Cortex of kidney (tissue), 1 donor: ENCODE data around the gene PAAF1.
"Not testable (repeated sequence)": the region's sequence is repeated elsewhere in the genome, so short reads cannot be mapped to it uniquely, and the experiment has no call there.

Experiments used
- DNase-seq: peaks from one replicate; lab custom pipeline; 2025; lab: John Stamatoyannopoulos, UW

The PAAF1 gene

DNA sequence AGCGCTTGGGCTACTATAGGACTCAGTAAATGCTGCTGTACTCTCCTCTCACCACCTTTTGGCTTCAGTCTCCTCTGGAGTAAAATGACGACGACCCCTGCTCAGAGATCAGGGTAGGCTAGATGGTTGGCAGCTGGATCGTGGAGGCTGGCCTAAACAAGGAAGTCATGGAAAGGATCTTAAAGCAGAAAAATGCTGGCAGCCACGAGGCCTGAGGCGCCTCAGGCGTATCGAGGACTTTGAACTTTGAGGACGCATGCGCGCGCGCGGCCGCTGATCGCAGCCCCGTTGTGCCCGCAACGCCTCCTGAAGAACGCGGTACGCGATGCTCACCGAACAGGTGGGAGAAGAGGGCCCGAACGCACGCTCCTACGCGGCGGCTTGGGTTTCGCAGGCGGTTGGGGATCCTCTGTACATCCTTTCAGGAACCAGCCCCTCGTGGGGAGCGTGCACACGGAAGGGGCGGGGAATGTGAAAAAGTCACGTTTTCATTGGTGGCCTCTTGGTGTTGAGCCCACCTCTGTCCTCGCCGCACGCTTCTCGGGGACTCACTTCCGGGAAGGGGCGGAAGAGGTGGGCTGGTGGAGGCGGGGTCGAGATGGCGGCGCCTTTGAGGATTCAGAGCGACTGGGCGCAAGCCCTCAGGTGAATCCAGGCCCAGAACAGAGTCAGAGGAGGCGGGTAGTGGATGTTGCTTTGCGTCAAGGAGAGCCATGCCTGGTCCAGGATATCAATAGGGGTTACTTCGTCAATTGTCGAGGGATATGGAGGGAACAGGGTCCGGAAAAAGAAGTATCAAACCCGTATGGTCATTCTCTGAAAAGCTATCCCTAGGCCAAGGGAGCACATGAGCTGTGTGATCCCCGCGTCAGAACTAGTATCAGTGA, at the start of gene PAAF1, which contains the start of gene COA4:
Gene PAAF1, plus strand, starts transcription at position 576 of the 887 bp plus-strand sequence. Its CDS starts 23 bp downstream, at position 599.
Gene COA4, minus strand, starts transcription at position 423 of the 887 bp plus-strand sequence. CDS start 3,468 bp downstream, outside the sequence.
- DNase-seq, result peak; percentile 34

- no peak for DNase-seq
Measured at GRCh38 chr11:73830261-73830660, 46.5 kb upstream of the PAAF1 start.

DNA sequence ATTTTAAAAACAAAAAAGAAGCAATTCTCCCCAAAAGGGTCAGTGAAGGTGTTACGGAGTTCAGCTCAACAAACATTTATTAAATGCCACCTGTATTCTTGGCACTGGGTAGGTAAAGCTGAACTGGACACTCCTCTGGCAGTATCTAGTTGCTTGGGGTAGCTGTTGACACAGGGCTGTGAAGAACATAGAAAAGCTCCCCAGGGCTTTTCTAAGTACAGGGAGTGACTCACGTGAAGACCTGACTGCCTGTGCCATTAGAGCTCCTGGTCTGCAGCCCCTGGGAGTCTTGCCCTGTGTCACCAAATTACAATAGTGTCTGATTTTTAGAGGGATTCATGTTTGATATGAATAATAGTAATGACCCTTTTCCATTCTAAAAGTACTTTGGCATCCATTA, 43.7 kb upstream of the PAAF1 start:
- DNase-seq, result no peak

- no peak for DNase-seq
Measured at GRCh38 chr11:73838443-73839122, 38.2 kb upstream of the PAAF1 start.

DNA sequence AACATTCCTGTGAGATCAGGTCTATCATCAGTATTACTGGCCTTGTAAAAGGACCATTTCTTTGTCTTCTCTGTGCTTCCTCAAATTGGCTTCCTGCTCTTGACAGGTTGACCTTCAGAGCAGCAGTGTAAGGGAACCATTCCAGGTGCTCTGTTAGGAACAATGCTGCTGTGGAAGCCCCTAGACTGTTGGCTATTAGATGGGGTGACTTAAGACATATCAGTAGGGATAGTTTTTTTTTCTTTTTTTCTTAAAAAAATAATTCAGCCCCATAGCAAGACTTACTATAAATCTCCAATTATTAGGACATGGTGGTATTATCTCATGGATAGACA, 37.7 kb upstream of the PAAF1 start:
- DNase-seq, result no peak

DNA sequence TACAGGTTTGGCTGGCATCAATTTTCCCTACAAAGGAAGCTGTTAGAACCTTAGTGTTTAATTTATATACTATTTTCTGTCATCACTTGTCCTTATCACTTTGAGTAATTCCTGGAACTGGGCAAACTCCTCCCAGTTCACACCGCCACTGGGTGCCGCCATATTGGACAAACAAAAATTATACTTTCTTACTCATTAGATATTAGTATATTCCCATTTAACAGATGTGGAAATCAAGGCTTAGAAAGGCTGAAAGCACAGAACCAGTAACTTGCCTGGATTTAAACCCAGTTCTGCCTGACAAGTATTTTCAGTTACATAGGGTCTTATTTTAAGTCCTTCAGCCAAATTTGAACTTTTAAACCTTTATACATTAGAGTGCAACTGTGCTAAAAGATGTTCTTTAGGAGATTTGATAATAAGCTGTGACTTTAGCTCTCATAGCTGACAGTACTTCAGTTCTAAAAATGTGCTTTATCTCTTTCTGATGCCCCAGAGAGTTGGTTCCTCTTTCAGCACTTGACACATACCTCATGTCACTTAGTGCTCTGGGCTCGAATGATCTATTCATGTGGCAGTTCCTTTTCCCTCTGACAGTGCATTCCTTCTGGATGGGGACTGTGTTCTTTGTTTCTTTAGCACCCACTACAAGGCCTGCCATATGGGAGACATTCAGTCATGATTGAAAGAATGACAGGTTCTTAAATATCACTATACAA, 25.6 kb upstream of the PAAF1 start:
- no peak for DNase-seq

- no peak for DNase-seq
Measured at GRCh38 chr11:73852049-73852448, 24.8 kb upstream of the PAAF1 start.

GRCh38 chr11:73854680-73855079, 22.1 kb upstream of the PAAF1 start:
- DNase-seq, result no peak

DNA sequence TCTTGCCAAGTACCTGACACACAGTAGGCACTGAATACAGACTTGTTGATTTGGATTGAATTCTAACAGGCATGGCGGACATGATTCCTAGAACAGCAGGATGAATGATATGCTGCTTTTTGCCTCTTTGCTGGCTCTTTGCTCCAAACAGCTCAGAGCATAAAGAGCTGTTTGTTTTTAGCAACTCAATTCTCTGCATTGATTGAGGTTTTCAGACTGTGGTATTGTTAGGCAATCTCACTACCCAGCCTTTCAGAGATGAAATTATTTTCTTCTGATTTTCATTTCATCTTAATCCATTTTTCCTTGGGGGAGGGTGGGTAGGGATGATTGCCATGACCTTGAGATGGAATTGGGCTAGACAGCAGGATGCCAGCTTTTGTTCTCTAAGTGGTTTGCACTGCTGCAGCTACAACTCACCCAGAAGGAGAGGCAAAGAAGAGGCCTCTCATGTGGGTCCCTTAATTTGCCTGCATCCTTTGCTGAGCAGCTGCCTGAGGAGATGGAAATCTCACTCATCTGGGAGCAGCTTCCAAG, 20.7 kb upstream of the PAAF1 start:
- no peak for DNase-seq

DNA sequence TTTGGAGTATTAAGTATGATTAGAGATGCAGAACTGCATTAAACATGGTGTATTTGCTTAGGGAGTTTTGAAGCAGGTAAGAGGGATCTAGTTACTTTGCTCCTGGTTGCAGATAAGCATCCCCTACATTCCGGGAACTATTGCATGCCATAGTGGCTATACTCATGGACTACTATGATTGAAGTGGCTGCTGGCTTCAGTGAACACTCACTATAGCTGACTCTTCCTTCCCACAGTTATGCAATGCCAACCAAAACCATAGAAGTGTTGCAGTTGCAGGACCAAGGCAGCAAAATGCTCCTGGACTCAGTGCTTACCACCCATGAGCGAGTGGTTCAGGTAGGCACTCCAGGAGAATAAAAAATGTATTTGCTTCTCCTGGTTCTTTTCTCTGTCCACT, 17.1 kb upstream of the PAAF1 start:
- DNase-seq, result no peak

DNA sequence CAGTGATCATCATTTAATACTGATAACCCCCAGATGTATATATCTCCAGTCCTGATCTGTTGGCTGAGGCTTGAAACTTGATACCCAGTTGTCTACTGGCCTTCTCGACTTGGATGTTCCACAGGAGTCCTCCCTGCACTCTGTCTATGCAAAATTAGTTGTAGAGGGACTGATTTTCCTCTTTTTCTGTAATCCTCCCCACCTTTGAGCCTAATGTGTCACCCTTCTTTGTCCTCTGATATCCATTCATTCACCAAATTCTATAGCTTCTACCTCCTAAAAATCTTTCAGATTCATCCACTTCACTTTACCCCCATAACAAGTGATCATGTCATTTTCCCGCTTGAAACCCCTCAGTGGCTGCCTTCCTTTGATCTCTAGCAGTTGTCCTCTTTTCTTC, 16.6 kb upstream of the PAAF1 start:
- DNase-seq, result no peak

GRCh38 chr11:73862986-73863385, 13.8 kb upstream of the PAAF1 start:
- DNase-seq, result no peak

DNA sequence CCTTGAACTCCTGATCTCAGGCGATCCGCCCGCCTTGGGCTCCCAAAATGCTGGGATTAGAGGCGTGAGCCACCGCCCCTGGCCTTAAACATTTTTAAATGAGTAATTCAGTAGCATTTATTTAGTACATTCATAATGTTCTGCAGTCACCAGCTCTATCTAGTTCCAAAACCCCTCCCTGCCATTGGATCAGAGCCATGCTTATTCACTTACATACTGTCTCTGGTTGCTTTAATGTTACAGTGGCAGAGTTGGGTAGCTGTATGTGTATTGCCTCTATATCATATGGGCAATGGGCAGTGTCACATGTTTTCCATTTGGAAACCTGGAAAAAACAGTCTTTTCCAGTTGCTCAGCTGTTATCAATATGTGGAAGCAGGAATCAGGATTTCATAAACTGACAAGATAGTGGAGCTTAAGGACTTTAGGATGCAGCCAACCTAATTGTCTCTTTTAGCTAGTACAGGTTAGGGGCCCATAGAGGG, 10.7 kb upstream of the PAAF1 start:
- no peak for DNase-seq

- DNase-seq, result no peak
Measured at GRCh38 chr11:73866586-73866996, 10.2 kb upstream of the PAAF1 start.

DNA sequence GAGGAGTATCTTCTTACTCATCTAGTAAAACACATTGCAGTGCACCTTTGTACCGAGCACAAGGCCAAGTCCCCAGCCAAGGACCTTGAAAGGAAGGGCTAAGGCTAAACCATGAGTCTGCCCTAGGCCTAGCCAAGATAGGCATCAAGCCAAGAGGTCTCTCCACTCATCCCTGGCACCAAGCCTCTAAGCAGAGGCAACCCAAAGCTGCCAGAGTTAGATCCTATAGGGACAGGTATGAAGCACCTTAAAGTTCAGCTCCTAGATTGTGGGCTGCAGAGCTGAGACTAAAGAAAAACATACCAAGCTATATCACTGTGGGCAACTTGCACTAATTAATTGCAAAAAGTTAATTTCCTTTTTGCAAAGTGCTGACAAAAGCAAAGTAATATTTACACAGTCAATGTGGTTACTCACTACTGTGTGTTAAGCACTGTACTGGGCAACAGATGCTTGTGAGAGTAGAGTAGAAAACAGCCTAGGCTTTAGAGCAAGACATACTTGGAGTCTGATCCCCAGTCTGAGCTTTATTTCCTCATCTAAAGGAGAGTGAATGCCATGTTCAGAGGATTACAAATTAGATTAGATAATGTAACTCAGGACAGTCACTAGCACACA, 7.4 kb upstream of the PAAF1 start:
- DNase-seq, result no peak

GRCh38 chr11:73870261-73870660, 6.5 kb upstream of the PAAF1 start:
- no peak for DNase-seq

GRCh38 chr11:73872749-73873357, 3.9 kb upstream of the PAAF1 start:
- DNase-seq, result no peak

DNA sequence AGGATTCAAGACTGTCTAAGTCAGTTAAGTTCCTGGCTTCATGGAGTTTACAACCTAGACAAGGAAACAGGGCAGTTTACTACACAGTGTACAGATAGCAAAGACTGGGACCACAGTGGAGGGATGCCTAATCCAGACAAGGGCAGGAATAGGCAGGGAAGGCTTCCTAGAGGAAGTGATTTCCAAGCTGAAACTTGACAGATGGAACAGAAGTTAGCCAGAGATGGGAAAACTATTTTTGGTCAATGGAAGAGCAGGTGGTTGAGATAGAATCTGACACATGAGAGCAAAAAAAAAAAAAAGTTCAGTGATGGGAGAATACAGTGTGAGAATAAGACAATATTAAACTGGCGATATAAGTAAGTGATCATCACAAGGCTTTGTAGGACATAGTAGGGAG, 1.4 kb upstream of the PAAF1 start:
- DNase-seq, result no peak

GRCh38 chr11:73875840-73876239, 959 bp upstream of the PAAF1 start:
- no peak for DNase-seq

DNA sequence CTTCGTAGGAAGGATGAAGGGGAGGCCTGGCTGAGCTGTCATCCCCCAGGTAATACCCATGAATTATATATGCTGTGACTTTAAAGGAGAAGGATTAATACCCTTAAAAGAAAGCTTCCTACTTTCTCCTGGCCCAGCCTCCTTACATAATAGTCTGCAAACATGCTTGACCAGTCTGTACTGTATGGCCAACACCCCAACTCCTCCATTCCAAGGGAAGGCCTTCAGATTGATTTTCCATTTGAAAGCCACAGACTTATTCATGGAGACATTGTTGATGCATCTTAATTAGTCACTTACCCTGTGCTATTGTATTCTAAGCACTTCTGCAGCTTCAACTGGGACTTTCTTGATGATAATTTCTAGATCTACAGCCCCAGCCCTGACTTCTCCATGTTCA, 2.0 kb downstream of the PAAF1 start:
- DNase-seq, result no peak

- not testable (repeated sequence) for DNase-seq
Measured at GRCh38 chr11:73880449-73880848, 3.6 kb downstream of the PAAF1 start.
